Dermis blood vessel endothelial cell (primary cell): ENCODE data around the gene GBP2. TPM values are rescaled to one million over a fixed set of nuclear protein-coding genes. Genes with fewer than 3 reads are reported as not detected.
"Not testable (repeated sequence)": the region's sequence is repeated elsewhere in the genome, so short reads cannot be mapped to it uniquely, and the experiment has no call there.

Source experiments
- DNase-seq: peaks from one replicate; pipeline ENCODE4 v3.0.0; 2010
- total RNA-seq: library from RNA; depleted of rRNA; stranded (reverse); fragments of >200 nt; gene quantifications from 2 replicates; pipeline ENCODE4 v1.2.3, GENCODE V29; 2014

GBP2 gene
- total RNA-seq: 65.9 and 97.0 TPM in 2 replicates

GRCh38 chr1:89125913-89126580, at the start of gene GBP2:
Gene GBP2 (minus strand): TSS chr1:89126114. CDS start chr1:89121966, 4,148 bp downstream.
- DNase-seq: peak; percentile 80

GRCh38 chr1:89174491-89174890, 48.6 kb upstream of the GBP2 start:
- DNase-seq: no peak

GRCh38 chr1:89172468-89173143, 46.7 kb upstream of the GBP2 start:
- no peak for DNase-seq

GRCh38 chr1:89171067-89171438, 45.1 kb upstream of the GBP2 start:
- DNase-seq: no peak

- DNase-seq: no peak
These were observed 44.5 kb upstream of the GBP2 start for GRCh38 chr1:89170170-89171066.

- no peak for DNase-seq
These were observed 43.3 kb upstream of the GBP2 start for GRCh38 chr1:89169166-89169565.

GRCh38 chr1:89167590-89168230, 41.8 kb upstream of the GBP2 start:
- DNase-seq: no peak

- DNase-seq: no peak
These were observed 40.8 kb upstream of the GBP2 start for GRCh38 chr1:89166705-89167104.

GRCh38 chr1:89165811-89166210, 39.9 kb upstream of the GBP2 start:
- DNase-seq: no peak

- DNase-seq: no peak
These were observed 25.1 kb upstream of the GBP2 start for GRCh38 chr1:89151047-89151446.

- DNase-seq: no peak
These were observed 24.1 kb upstream of the GBP2 start for GRCh38 chr1:89149976-89150375.

- peak; percentile 44 for DNase-seq
These were observed 23.3 kb upstream of the GBP2 start for GRCh38 chr1:89149229-89149628.

- DNase-seq: no peak
These were observed 22.1 kb upstream of the GBP2 start for GRCh38 chr1:89147678-89148658.

- no peak for DNase-seq
These were observed 20.8 kb upstream of the GBP2 start for GRCh38 chr1:89146721-89147120.

- DNase-seq: no peak
These were observed 17.6 kb upstream of the GBP2 start for GRCh38 chr1:89143484-89143883.

- DNase-seq: no peak
These were observed 16.2 kb upstream of the GBP2 start for GRCh38 chr1:89142160-89142559.

GRCh38 chr1:89133747-89134146, 7.8 kb upstream of the GBP2 start:
- no peak for DNase-seq

- no peak for DNase-seq
These were observed 4.8 kb upstream of the GBP2 start for GRCh38 chr1:89130716-89131115.

- DNase-seq: peak; percentile 23
These were observed 4.0 kb upstream of the GBP2 start for GRCh38 chr1:89129911-89130310.

- not testable (repeated sequence) for DNase-seq
These were observed 2.1 kb upstream of the GBP2 start for GRCh38 chr1:89128003-89128458.
